AG10803 (cell line): ENCODE measurements around the gene SUN5.

Experiments
- DNase-seq: peaks from one replicate; pipeline ENCODE4 v3.0.0; 2010; ENCODE audit warnings: low read depth
- H3K4me3 ChIP-seq: 2 replicates; pipeline ENCODE4 v1.5.1; 2011; ENCODE audit warnings: mild to moderate bottlenecking, low read length, control low read depth
- TF ChIP-seq, protein P1 (sequence below): conservative IDR thresholded peaks from 2 replicates; pipeline ENCODE4 v1.5.1; 2011; ENCODE audit warnings: mild to moderate bottlenecking, low read length, control low read depth, inconsistent platforms

SUN5 gene

DNA sequence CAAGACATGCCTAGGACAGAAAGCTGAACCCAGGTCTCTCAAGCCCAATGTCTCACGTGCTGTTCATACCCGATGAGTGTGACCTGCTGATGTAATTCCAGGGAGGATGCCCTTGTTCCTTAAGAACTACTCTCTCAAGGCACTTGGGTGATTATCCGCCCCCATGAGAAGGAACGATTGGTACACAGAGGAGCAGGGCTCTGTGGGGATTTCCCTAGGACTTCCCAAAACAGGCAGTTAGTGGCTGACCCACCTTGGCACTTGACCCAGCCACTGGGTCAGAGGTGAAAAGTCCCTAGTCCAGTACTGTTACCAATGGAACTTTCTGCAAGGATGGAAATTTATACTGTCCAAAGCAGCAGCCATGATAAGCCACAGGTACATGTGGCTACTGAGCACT is 18.1 kb upstream of the SUN5 start:
- TF ChIP-seq, protein P1, sequence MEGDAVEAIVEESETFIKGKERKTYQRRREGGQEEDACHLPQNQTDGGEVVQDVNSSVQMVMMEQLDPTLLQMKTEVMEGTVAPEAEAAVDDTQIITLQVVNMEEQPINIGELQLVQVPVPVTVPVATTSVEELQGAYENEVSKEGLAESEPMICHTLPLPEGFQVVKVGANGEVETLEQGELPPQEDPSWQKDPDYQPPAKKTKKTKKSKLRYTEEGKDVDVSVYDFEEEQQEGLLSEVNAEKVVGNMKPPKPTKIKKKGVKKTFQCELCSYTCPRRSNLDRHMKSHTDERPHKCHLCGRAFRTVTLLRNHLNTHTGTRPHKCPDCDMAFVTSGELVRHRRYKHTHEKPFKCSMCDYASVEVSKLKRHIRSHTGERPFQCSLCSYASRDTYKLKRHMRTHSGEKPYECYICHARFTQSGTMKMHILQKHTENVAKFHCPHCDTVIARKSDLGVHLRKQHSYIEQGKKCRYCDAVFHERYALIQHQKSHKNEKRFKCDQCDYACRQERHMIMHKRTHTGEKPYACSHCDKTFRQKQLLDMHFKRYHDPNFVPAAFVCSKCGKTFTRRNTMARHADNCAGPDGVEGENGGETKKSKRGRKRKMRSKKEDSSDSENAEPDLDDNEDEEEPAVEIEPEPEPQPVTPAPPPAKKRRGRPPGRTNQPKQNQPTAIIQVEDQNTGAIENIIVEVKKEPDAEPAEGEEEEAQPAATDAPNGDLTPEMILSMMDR, result no peak
- no peak for DNase-seq
- no peak overlapping the region for H3K4me3 ChIP-seq

DNA sequence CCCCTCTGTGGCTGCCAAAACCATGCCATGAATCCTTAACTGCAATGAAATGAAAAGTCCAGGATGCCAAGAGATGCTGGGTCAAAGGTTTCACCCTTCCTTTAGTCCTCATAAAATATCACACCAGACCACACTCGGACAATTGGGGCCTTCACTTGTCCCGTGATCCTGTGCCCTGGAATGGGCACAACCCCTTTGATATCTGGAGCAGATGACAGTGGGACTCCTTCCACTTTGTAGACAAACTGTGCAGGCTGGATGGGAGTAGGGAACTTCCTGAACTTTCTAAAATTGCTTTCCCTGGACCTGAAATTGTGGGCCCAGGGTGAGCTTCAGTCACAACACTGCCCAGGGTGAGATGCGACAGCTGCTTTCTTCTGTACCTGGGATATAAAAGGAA is 17.6 kb upstream of the SUN5 start:
- no peak for DNase-seq
- TF ChIP-seq, protein P1, result no peak

DNA sequence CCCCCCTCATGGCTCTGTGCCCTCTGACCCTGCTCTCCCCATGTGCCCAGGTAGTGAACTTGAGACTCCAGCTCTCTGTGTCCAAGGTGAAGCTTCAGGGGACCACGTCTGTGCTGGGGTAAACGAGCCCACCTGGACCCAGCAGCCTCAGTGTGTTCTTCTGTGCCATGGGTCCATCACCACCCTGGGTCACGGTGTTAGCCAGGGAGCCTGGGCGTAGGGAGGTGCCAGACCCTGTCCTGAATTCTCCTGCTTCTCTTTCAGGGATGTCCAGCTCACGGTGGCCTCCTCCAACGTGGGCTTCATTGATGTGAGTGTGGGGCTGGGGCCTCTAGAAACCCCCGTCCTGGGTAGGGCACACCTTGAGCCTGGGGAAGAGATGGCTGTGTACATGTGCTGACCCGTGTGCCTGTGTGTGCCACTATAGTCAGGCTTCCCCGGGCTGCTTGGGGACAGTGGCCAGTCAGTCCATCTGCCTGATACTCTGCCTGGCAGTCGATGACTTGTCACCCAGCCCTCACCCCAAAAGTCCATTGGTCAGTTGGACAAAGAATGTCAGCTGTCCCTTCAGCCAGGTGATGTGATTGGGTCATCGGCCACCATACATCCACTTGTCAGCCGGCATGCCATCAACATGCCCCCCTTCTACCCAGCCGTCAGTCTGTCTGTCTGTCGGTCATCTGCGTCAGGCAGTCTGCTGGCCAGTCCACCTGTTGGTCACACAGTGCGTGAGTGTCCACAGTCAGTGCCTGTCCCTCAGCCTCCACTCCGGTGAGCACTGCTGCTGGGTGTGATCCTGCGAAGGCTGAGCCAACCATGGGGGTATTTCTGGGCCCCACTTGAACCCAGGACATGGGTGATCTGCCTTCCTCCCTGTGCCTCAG is 16.3 kb upstream of the SUN5 start:
- no peak for DNase-seq
- TF ChIP-seq, protein P1, result no peak

More for the DNA sequence above, 17.6 kb upstream of the SUN5 start:
- no peak overlapping the region for H3K4me3 ChIP-seq

DNA sequence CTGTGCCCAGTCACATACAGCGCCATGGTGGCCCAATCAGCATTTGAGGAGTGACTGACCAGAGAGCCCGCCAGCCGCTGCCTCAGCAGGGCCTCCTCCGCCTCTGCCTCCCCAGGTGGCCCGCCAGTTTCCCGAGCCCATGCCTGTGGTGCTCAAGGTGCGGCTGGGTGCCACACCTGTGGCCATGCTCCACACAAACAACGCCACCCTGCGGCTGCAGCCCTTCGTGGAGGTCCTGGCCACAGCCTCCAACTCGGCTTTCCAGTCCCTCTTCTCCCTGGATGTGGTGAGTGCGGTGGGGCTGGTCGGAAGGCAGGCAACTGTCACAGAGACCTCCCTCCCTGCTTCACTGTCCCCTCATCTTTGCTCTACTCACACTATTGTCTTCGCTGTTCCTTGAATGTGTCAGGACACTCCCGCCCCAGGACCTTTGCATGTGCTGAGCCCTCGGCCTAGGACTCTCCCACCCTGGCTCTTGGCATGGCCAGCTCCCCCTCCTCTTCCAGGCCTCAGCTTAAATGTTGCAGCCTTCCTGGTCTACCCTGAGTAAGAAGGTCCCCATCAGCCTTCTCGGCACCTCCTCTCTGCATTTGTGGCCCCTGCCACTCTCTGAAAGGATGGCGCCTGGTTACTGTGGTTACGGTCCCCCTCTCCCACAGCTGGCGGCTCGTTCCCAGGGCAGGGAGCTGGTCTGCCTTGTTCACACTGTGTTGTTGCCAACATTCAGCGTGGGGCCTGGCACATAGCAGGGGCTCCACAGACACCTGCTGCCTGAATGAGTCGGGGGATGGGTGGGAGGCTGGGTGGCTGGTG is 15.4 kb upstream of the SUN5 start:
- DNase-seq, result no peak
- TF ChIP-seq, protein P1, result no peak
- H3K4me3 ChIP-seq, result no peak overlapping the region

More for the DNA sequence above, 16.3 kb upstream of the SUN5 start:
- no peak overlapping the region for H3K4me3 ChIP-seq

DNA sequence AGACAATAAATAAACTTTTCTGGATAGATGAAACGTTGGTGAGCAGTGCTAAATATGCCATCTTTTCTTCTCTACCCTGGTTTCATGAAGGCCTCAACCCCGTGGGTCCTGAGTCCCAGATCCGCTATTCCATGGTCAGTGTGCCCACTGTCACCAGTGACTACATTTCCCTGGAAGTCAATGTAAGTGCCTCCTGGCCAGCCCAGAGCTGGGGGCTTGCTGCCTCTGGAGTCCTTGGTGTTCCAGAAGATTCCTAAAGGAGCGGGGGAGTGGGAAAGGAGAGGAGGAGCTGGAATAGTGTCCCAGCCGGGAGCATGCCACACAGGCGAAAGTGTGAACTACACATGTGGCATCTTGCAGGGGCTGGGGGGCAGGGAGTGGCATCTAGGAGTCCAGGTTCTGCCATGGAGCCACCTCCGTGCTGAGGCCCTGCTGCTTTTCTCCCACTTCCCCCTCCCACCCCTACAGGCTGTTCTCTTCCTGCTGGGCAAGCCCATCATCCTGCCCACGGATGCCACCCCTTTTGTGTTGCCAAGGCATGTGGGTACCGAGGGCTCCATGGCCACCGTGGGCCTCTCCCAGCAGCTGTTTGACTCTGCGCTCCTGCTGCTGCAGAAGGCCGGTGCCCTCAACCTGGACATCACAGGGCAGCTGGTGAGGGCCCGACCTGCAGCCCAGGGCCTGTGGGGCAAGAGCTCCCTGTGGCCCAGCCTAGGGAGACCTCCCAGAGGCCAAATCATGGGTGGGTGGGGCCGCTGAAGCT is 14.1 kb upstream of the SUN5 start:
- H3K4me3 ChIP-seq, result no peak overlapping the region
- TF ChIP-seq, protein P1, result no peak

DNA sequence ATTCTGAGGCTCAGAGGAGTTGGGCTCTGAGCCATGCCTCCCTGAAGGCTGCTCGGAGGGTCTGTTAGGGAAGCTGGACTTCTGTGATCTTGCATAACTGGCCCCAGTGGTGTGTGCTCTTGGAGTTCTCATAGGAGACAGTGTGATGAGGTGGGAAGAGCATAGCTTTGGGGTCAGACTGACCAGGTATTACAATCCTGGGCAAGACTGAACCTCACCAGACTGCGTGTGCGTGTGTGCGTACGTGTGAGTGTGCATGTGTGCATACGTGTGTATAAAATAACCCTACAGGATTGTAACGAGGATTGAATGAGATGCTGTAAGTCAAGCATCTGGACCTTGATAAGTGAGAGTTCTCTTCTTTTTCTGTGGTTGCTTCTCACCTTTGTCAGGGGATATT is 13.3 kb upstream of the SUN5 start:
- H3K4me3 ChIP-seq, result no peak overlapping the region
- no peak for DNase-seq
- TF ChIP-seq, protein P1, result no peak

More for the DNA sequence above, 14.1 kb upstream of the SUN5 start:
- DNase-seq, result no peak
